SK-N-SH (cell line): ENCODE results near the gene HBA2.
"Not testable (repeated sequence)": the region's sequence is repeated elsewhere in the genome, so short reads cannot be mapped to it uniquely, and the experiment has no call there.

Experiments used
- CTCF ChIP-seq: fragments of 200-600 bp; sonication (generic); IDR thresholded peaks from 2 replicates; pipeline ENCODE4 v1.6.1; 2017; ENCODE audit warnings: antibody characterized with exemption, mild to moderate bottlenecking, moderate library complexity
- GABPA ChIP-seq: IDR thresholded peaks from 2 replicates; pipeline ENCODE4 v1.4.0; 2012; ENCODE audit warnings: low read depth, mild to moderate bottlenecking
- SIN3A ChIP-seq: IDR thresholded peaks from 2 replicates; pipeline ENCODE4 v1.6.1; 2012; ENCODE audit warnings: low read depth, mild to moderate bottlenecking, low read length, moderate library complexity, borderline replicate concordance

GRCh38 chr16:211631-212180 is 39.0 kb downstream of the HBA2 start:
- not testable (repeated sequence) for TF ChIP-seq SIN3A, CTCF, GABPA
